GM21717 (cell line): ENCODE measurements around the gene PDE3A.
"Not testable (repeated sequence)": the region's sequence is repeated elsewhere in the genome, so short reads cannot be mapped to it uniquely, and the experiment has no call there.

Experiments
- ATAC-seq: cut with Tn5 transposase; IDR thresholded peaks from one replicate; pipeline ENCODE4 v1.9.1; 2021; ENCODE audit warnings: mild to moderate bottlenecking, moderate library complexity; ENCODE audit not compliant: unreplicated experiment

The PDE3A gene

DNA sequence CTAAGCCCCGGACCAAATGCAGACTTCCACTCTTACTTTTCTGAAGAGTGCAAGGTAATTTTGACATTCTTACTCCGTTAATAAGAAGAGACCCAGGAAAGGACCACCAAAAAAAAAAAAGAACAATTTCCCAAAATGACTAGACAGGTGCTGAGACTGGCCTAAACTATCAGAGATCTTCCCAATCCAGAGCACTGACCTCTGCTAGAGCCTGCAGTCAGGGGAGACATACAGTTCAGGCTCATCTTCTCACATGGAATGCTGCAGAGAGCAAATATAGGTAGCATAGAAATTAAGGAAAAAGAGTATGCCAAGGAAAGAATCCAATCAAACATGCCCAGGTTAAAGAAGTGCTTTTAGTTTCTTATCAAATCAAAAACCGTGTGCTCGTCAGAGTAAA is 177.9 kb downstream of the PDE3A start:
- ATAC-seq = no peak

GRCh38 chr12:20547816-20548575 is 179.7 kb downstream of the PDE3A start:
- no peak for ATAC-seq

- no peak for ATAC-seq
Measured at GRCh38 chr12:20548611-20549010, 180.3 kb downstream of the PDE3A start.

GRCh38 chr12:20549108-20549719 is 180.9 kb downstream of the PDE3A start:
- ATAC-seq = no peak

- not testable (repeated sequence) for ATAC-seq
Measured at GRCh38 chr12:20551742-20552442, 183.6 kb downstream of the PDE3A start.

GRCh38 chr12:20552586-20552985 is 184.2 kb downstream of the PDE3A start:
- ATAC-seq = not testable (repeated sequence)

DNA sequence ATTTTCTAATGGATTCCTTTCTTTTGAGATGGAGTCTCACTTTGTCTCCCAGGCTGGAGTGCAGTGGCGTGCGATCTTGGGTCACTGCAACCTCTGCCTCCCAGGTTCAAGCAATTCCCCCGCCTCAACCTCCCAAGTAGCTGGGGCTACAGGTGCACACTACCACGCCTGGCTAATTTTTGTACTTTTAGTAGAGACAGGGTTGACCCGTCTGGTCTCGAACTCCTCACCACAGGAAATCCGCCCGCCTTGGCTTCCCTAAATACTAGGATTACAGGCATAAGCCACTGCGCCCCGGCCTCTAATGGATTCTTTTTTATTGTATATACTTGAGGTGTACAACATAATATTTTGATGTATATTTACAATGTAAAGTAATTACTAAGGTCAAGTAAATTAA is 186.7 kb downstream of the PDE3A start:
- ATAC-seq = no peak

DNA sequence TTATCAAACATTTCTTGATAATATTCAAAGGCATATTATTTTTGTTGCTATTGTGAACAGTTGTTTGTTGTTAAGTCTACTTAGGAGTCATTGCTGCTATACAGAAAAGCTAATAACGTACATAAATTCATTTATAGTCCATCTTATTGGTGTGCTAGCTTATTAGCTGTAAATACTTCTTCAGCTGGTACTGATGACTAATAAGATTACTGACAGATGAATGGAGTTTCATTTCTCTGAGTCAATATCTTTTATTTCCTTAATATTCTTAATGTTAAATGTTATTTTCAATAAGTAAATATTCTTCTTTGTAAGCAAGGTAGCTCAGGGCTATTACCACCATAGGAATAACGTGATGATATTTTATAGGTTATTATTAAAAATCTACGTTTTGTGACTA is 187.4 kb downstream of the PDE3A start:
- no peak for ATAC-seq

- ATAC-seq = no peak
Measured at GRCh38 chr12:20557096-20557495, 188.8 kb downstream of the PDE3A start.

DNA sequence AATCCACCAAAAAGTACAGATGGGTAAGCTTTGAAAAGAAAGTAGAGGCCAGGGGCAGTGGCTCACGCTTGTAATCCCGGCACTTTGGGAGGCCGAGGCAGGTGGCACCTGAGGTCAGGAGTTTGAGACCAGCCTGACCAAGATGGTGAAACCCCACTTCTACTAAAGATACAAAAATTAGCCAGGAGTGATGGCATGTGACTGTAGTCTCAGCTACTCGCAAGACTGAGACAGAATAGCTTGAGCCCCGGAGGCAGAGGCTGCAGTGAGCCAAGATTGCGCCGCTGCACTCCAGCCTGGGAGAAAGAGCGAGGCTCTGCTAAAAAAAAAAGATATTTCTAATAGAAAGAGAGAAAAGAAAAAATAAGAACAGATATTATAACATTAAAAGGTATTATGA is 192.6 kb downstream of the PDE3A start:
- ATAC-seq = no peak

- ATAC-seq = no peak
Measured at GRCh38 chr12:20561871-20562270, 193.5 kb downstream of the PDE3A start.

DNA sequence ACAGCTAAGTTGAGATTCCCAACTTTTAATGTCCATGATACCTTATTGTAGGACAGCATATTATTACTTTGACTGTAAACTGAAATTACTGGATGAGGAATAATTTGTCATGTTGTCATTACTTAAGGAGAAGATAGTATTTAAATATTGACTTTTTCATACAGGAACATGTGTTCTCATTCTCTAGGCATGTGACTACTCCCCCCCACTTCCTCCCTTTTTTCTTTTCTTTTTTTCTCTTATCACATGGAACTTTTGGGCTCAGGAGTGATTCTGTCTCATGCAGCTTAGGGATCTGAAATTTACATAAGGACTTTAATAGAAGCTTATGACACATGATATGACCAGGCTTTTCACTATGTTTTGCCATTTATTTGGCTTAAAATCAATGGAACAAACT is 199.1 kb downstream of the PDE3A start:
- no peak for ATAC-seq

DNA sequence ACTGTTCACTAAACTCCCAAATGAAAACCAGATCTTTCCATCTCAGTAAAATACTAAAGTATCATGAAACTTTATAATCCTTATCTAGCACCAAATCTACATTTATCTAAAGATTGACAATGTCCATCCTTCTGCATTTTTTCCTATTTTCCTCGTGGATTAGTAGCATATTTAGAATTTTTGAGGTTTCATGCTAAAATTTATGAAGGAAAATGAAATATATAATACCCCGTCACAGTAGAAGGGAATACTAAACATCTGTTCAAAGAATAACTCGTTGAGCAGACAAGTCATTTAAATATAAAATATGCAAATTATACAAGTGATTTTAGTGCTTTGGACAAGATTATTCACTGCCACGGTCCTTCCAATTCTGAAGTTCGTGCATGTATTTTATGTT is 204.1 kb downstream of the PDE3A start:
- no peak for ATAC-seq

DNA sequence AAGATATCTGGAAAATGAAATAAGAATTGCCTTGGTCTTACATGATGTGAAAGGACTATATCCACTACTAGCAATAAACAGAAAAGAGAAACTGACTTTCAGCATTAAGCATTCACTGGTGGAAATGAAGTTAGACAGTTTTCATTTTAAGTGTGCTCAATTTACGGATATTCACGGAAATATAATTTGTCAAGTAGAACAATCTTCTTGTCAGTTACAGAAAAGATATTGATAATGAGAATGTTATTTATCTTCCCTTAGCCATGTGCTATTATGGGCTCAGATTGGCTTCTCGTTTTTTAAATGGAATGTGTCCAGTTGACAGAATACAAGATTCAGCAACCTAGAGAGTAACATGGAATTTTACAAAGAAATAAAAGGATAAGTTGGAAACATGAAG is 208.2 kb downstream of the PDE3A start:
- no peak for ATAC-seq

DNA sequence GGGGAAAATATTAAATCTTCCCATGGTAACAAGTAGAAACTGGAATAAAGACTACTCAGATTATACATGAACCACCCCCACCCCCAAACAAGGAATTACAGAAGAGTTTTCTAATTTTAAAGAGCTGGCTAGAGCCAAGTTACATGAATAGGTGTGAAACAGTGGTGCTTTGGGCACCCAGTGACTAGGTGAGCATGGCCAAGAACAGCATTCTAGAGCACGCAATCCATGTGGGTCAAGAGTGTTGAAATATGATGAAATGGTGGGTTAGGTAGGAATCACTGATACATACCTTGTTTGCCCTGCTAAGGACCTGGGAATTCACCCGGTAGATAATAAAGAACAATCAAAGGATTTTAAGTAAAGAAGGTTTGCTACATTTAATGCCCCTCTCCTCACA is 208.7 kb downstream of the PDE3A start:
- no peak for ATAC-seq

- no peak for ATAC-seq
Measured at GRCh38 chr12:20578142-20578541, 209.8 kb downstream of the PDE3A start.

DNA sequence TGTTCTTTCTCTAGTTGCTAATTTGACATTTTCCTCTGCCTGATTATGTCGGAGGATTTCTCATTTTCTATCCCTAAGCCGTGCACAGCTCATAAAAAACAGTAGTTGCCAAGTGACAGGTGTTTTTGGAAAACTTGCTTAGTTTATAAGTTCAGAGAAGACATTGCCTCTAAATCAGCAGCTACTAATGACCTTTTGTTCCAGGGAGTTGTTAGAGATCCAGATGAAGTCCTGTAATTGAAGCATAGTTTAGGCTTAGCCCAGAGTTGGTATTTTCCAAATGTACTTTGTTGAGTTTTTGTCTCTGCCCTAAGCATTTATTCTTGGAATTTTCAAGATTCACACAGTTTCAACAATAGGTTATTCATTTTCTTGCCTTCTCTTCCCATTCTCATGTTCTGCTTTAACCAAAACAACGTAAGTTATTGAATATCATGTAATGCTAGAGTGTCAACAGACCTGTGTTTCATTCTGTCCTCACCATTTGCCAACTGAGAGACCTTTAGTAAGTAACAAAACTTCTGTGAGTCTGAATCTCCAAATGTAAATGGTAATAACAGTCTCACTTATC is 216.8 kb downstream of the PDE3A start:
- ATAC-seq = no peak

GRCh38 chr12:20585913-20586312 is 217.6 kb downstream of the PDE3A start:
- no peak for ATAC-seq

DNA sequence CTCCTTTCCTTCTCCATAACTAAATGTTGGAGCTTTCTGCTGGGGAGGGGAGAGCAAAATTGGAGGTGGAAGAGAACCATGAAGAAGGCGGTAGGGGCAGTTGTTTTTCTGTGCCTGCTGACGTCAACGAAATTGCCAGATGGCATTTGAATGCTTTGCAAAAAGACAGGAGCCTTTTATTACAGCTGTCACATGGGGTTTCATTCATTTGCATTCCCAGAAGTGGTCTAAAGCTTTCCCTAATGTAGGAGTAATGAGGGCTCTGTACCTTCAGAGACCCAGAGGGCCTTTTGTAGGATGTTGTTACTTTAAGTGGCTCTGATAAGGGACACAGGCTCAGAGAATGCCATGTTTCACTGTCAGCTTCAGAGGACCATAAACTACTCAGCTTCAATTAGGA is 219.7 kb downstream of the PDE3A start:
- no peak for ATAC-seq

GRCh38 chr12:20590570-20590969 is 222.2 kb downstream of the PDE3A start:
- no peak for ATAC-seq

DNA sequence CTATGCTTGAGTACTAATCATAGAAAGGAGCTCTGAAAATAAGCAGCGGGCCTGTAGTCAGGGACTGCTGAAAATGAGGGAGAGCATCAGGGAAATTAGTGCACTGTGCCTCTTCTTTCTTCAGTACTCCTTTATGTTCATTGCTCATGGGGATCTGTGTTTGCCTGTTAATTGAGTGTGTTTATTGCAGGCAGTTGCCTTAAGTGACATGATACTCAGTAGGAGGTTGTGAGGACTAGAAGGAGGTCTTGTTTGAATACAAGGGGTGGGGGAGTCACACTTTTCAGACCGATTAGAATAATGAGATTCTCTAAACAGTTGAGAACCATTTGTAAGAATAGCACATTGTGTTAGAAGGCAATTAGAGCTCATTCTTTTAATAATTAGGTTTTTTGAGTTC is 224.2 kb downstream of the PDE3A start:
- ATAC-seq = no peak

DNA sequence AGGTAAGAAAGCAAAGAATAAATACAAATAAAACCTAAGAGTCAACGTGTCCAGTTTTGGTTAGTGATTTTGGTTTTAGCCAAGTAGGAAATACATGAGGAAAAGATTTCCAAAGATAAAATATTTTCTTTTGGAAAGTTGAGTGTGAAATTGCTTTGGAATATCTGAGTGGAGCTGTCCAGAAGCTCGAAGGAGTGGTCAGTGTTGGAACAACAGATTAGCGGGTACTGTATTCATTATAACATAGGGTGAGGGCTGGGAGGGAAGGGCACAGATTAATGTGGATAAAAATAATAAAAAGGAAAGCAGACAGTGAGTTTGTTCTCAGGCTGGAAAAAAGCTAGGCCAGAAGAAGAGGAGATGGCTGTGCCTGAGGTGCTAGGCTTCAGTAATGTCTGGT is 225.3 kb downstream of the PDE3A start:
- no peak for ATAC-seq
